Coronary artery (tissue), 2 donors: ENCODE data around the gene POLR3E.

Experiments
- DNase-seq: peaks from one replicate; pipeline ENCODE4 v3.0.0-alpha.2; 2017; ENCODE audit warnings: low spot score
- H3K27ac ChIP-seq, 2 donors: fragments of 200-600 bp; sonication (generic); one replicate each; pipeline ENCODE4 v1.5.1; 2016 to 2019
- H3K4me3 ChIP-seq: fragments of 200-600 bp; sonication (generic); 2 replicates; pipeline ENCODE4 v1.5.1; 2016; ENCODE audit warnings: mild to moderate bottlenecking, moderate library complexity
- TF ChIP-seq, protein P1 (sequence below): fragments of 200-600 bp; sonication (generic); IDR thresholded peaks from one replicate; pipeline ENCODE4 v1.5.1; 2019; ENCODE audit warnings: antibody characterized with exemption

POLR3E gene

DNA sequence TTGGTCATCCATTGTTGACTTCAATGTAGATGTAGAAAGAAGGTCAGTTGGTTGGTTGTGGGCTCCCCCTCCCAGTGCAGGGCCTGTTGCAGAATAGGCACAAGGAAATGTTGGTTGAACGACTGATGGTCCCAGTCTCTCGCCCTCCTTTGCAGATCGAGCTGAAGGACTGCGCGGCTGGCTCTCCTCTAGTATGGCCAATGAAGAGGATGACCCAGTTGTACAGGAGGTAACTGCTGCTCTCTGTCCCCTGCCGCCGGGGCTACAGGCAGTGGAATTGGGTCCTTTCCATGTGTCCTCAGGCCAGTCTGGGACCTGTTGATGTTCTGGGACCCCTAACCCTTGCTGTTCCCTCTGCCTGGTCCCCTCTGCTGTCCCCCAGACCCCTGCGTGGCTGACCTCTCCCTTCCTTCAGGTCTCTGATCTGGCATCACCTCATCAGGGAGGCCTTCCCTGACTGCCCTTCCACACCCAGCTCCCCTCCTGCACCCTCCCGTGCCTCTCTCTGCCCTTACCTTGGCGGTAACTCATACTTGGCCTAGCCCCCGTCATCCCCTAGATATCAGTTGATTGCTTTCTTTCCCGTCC lies 5.7 kb downstream of the POLR3E start:
- Histone ChIP-seq H3K4me3 (no peak overlapping the region), H3K27ac (no peak overlapping the region)
- TF ChIP-seq, protein P1, sequence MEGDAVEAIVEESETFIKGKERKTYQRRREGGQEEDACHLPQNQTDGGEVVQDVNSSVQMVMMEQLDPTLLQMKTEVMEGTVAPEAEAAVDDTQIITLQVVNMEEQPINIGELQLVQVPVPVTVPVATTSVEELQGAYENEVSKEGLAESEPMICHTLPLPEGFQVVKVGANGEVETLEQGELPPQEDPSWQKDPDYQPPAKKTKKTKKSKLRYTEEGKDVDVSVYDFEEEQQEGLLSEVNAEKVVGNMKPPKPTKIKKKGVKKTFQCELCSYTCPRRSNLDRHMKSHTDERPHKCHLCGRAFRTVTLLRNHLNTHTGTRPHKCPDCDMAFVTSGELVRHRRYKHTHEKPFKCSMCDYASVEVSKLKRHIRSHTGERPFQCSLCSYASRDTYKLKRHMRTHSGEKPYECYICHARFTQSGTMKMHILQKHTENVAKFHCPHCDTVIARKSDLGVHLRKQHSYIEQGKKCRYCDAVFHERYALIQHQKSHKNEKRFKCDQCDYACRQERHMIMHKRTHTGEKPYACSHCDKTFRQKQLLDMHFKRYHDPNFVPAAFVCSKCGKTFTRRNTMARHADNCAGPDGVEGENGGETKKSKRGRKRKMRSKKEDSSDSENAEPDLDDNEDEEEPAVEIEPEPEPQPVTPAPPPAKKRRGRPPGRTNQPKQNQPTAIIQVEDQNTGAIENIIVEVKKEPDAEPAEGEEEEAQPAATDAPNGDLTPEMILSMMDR, result no peak
- no peak for DNase-seq

DNA sequence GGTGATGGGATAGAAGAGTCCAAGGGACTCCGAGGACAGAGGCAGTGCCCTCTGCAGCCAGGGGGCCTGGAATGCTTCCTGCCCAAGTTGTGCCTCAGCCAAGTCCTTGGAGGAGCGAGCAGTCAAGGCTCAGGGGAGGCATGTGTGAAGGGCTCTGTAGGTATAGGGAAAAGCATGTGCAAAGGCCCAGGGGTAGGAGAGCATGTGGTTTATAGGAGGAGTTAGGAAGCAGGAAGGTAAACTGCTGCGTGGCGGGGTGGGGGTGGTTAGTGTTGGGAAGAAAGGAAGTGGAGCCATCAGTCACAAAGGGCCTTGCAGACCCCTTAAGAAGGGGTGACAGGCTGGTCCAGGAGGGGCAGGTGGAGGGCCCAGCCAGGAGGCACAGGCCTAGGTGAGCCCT lies 7.2 kb downstream of the POLR3E start:
- H3K4me3 ChIP-seq, result no peak overlapping the region
- TF ChIP-seq, protein P1, result no peak
- no peak for DNase-seq
- no peak overlapping the region for H3K27ac ChIP-seq

DNA sequence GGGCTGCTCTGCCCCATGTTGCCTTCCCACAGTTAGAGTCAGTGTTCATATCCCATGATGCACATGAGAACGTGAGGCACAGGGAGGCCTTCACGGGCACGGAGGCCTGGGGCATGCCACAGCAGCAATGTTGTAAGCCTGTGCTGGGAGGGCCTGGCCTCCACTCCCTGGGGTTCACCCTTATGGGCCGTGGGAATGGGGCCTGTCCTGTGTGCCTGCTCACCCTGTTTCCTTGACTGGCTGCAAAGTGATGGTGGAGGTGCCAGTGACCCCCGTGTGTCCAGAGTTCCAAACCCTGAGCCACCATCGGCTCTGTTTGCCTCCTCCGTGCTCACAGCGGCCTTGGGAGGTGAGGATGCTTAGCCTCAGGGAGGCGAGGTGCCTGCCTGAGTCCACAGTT lies 9.6 kb downstream of the POLR3E start:
- no peak overlapping the region for H3K4me3 ChIP-seq
- DNase-seq, result no peak
- H3K27ac ChIP-seq, result no peak overlapping the region
- TF ChIP-seq, protein P1, result no peak

DNA sequence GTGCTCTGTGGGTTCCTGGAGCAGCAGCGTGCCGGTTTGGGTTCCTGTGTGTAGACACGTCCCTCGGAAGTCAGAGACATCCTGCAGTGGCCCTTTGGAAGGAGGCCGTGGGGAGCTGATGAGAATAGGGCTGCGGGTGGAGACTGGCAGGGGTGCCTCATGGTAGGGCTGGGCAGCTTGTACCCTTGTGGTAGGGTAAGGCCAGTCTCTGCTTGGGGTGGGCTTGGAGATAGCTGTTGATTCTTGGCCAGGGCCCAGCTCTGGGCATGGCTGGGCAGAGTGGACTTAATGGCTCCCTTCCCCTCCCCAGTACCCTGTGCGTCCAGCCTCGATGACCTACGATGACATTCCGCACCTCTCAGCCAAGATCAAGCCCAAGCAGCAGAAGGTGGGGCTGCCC lies 10.6 kb downstream of the POLR3E start:
- TF ChIP-seq, protein P1, result no peak
- no peak overlapping the region for H3K4me3 ChIP-seq
- no peak overlapping the region for H3K27ac ChIP-seq
- DNase-seq, result no peak

DNA sequence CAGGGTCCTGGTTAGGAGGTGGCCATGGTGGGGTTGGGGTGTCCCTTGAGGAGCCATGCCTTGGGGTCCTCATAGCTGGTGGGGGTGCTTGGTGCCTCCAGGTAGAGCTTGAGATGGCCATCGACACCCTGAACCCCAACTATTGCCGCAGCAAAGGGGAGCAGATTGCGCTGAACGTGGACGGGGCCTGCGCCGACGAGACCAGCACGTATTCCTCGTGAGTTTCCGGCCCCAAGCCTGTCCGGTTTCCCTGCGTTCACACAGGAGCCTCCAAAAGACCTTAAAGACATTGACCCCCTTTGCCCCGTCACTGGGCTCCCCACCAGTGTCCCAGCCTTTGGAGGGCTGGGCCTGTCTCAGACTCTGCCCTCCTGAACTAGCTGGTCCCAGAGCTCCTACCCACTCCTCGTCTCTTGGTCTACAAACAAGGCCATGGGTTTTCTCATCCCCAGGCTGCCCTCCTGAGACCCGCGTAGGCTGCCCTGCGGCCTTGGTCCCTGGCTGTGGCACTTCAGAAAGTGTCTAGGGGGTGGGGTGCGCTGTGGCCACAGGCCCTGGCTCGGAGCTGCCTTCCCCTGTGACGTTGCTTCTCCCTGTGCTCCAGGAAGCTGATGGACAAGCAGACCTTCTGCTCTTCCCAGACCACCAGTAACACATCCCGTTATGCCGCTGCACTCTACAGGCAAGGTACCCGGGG lies 11.8 kb downstream of the POLR3E start:
- TF ChIP-seq, protein P1, result no peak
- DNase-seq, result no peak
- H3K4me3 ChIP-seq, result no peak overlapping the region
- H3K27ac ChIP-seq, result no peak overlapping the region

DNA sequence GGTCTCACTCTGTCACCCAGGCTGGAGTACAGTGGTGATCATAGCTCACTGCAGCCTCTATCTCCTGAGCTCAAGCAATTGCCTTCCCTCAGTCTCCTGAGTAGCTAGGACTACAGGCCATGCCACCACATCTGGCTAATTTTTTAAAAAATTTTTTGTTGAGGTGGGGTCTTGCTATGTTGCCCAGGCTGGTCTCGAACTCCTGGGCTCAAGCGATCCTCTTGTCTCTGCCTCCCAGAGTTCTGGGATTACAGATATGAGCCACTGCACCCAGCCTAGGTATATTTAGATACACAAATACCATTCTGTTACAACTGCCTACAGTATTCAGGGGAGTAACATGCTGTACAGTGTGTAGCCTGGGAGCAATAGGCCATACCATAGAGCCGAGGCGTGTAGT lies 14.3 kb downstream of the POLR3E start:
- TF ChIP-seq, protein P1, result no peak
- H3K27ac ChIP-seq, result no peak overlapping the region
- no peak overlapping the region for H3K4me3 ChIP-seq
- DNase-seq, result no peak
